Activated T-cell treated with anti-CD3 and anti-CD28 coated beads, Interleukin-2, amount 50 U/mL, for 48 hours (primary cell): ENCODE measurements around the gene TMEM72.

ENCODE experiments used
- DNase-seq, 2 experiments: peaks; one replicate each; pipeline ENCODE4 v3.0.0-alpha.2; 2020

Gene TMEM72

GRCh38 chr10:44956717-44957706, 45.9 kb downstream of the TMEM72 start:
- no peak for DNase-seq

GRCh38 chr10:44958196-44958897, 47.2 kb downstream of the TMEM72 start:
- DNase-seq: no peak

GRCh38 chr10:44958898-44959246, 47.7 kb downstream of the TMEM72 start:
- DNase-seq: no peak

- DNase-seq: peak; percentile 94 to 95
Observed at GRCh38 chr10:44959247-44960087, 48.3 kb downstream of the TMEM72 start, which contains the start of gene RASSF4. TSS of gene RASSF4 (plus strand) at chr10:44959802. CDS start at chr10:44970203, 10,401 bp downstream.

GRCh38 chr10:44960088-44960460, 48.9 kb downstream of the TMEM72 start:
- DNase-seq: no peak

GRCh38 chr10:44960482-44961229, 49.5 kb downstream of the TMEM72 start:
- no peak for DNase-seq

- DNase-seq: no peak
Observed at GRCh38 chr10:44961230-44961571, 50.1 kb downstream of the TMEM72 start.

GRCh38 chr10:44961931-44962750, 51.0 kb downstream of the TMEM72 start:
- DNase-seq: no peak

- no peak for DNase-seq
Observed at GRCh38 chr10:44962870-44963738, 52.0 kb downstream of the TMEM72 start.

- DNase-seq: no peak
Observed at GRCh38 chr10:44963772-44964633, 52.9 kb downstream of the TMEM72 start.

GRCh38 chr10:44965104-44965503, 54.0 kb downstream of the TMEM72 start:
- DNase-seq: no peak

GRCh38 chr10:44965651-44966097, 54.5 kb downstream of the TMEM72 start:
- DNase-seq: no peak

GRCh38 chr10:44966129-44966815, 55.1 kb downstream of the TMEM72 start:
- peak in 1 of 2 experiments; percentile 15 for DNase-seq

GRCh38 chr10:44966816-44967509, 55.8 kb downstream of the TMEM72 start:
- no peak for DNase-seq

- no peak for DNase-seq
Observed at GRCh38 chr10:44967616-44968015, 56.5 kb downstream of the TMEM72 start.

GRCh38 chr10:44968091-44968490, 57.0 kb downstream of the TMEM72 start:
- peak in 1 of 2 experiments; percentile 32 for DNase-seq

GRCh38 chr10:44968500-44969400, 57.6 kb downstream of the TMEM72 start:
- DNase-seq: no peak
